Measurements from ENCODE around the gene LARGE2. TPM values are rescaled to one million over a fixed set of nuclear protein-coding genes. Genes with fewer than 3 reads are reported as not detected.

Gene LARGE2
- total RNA-seq, 1 experiment from 2014 or later, result 124 TPM

GRCh38 chr11:45885921-45886721 lies 36.3 kb upstream of the LARGE2 start (continued):
- 0 out of 2 replicates have a peak, but pooled peaks have one; percentile 21 for TF ChIP-seq ARID4B (CRISPR knock-in tag; IDR thresholded peaks at IDR 0.05; ENCODE audit: borderline replicate concordance)
- no peak for TF ChIP-seq SP1 (CRISPR knock-in tag; conservative IDR thresholded peaks at IDR 0.05)
- TF ChIP-seq FOXP1 (CRISPR knock-in tag; IDR thresholded peaks at IDR 0.05; ENCODE audit: borderline replicate concordance), result 0 out of 2 replicates have a peak, but pooled peaks have one; percentile 11
- TF ChIP-seq ZNF121 (CRISPR knock-in tag; IDR thresholded peaks at IDR 0.05), result no peak
- no peak for TF ChIP-seq NR1H2 (CRISPR knock-in tag; IDR thresholded peaks at IDR 0.05)
- TF ChIP-seq, protein P1, sequence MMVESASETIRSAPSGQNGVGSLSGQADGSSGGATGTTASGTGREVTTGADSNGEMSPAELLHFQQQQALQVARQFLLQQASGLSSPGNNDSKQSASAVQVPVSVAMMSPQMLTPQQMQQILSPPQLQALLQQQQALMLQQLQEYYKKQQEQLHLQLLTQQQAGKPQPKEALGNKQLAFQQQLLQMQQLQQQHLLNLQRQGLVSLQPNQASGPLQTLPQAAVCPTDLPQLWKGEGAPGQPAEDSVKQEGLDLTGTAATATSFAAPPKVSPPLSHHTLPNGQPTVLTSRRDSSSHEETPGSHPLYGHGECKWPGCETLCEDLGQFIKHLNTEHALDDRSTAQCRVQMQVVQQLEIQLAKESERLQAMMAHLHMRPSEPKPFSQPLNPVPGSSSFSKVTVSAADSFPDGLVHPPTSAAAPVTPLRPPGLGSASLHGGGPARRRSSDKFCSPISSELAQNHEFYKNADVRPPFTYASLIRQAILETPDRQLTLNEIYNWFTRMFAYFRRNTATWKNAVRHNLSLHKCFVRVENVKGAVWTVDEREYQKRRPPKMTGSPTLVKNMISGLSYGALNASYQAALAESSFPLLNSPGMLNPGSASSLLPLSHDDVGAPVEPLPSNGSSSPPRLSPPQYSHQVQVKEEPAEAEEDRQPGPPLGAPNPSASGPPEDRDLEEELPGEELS (CRISPR knock-in tag; IDR thresholded peaks at IDR 0.05), result no peak
- TF ChIP-seq ZNF416 (CRISPR knock-in tag; IDR thresholded peaks at IDR 0.05), result no peak
- no peak for TF ChIP-seq IRF2 (CRISPR knock-in tag; IDR thresholded peaks at IDR 0.05; ENCODE audit: borderline replicate concordance, low read depth)

DNA sequence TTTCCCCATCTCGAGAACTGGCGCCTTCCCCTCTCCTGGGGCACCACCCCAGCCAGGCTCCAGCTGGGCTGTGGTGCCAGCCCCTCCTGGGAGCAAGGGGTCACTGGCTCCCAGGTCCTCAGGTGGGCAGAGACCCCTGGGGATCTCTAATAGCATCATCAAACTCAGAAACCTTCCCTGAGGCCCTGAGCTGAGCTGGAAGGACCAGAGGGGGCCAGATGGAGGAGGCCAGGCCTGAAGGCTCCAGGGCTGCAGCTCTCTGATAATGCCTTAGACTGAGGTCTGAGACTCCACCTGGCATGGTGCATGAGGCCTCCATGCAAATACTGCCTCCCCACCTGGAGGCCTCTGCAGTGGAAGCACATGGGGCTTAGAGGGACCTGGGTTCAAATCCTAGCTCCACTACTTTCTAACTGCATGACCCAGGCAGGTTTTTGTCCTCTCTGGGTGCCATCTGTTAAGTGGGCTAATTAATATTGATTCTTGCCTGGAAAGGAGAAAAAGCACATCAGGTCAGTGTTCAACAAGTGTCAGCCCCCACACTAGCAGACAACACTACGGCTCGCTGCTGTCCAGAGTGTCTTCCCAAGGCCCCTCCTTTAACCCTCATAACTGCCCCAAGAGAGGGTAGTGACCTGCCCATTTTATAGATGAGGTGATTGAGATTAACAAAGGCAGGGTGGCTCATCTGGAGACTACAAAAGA lies 35.5 kb upstream of the LARGE2 start:
- no peak overlapping the region for H3K27ac Mint-ChIP-seq
- no peaks in the 10 kb centered on the region for H3K4me1 Mint-ChIP-seq
- ATAC-seq (no peak), DNase-seq (ENCODE audit: low spot score) (no peak)
- no peaks in the 10 kb centered on the region for H3K9me3 Mint-ChIP-seq
- H3K4me3 Mint-ChIP-seq, result peak overlapping the region; percentile 70
- CTCF ChIA-PET, result interaction anchor here (1.2 to 2.7 kb wide), 2 partner anchors 15 to 78 kb away, joined by 3 to 13 read pairs; no protein-coding TSS in a partner anchor
- peaks cover 7% of the 10 kb centered on the region; the same call in 1 of the 2 replicates for H3K27me3 Mint-ChIP-seq (ENCODE audit: low read depth)
- H3K36me3 Mint-ChIP-seq, result no peaks in the 10 kb centered on the region
- POLR2A ChIA-PET, result interaction anchor here (1.3 kb wide), 1 partner anchor 10 kb away, joined by 3 read pairs; no protein-coding TSS in a partner anchor
- TF ChIP-seq, protein P2, sequence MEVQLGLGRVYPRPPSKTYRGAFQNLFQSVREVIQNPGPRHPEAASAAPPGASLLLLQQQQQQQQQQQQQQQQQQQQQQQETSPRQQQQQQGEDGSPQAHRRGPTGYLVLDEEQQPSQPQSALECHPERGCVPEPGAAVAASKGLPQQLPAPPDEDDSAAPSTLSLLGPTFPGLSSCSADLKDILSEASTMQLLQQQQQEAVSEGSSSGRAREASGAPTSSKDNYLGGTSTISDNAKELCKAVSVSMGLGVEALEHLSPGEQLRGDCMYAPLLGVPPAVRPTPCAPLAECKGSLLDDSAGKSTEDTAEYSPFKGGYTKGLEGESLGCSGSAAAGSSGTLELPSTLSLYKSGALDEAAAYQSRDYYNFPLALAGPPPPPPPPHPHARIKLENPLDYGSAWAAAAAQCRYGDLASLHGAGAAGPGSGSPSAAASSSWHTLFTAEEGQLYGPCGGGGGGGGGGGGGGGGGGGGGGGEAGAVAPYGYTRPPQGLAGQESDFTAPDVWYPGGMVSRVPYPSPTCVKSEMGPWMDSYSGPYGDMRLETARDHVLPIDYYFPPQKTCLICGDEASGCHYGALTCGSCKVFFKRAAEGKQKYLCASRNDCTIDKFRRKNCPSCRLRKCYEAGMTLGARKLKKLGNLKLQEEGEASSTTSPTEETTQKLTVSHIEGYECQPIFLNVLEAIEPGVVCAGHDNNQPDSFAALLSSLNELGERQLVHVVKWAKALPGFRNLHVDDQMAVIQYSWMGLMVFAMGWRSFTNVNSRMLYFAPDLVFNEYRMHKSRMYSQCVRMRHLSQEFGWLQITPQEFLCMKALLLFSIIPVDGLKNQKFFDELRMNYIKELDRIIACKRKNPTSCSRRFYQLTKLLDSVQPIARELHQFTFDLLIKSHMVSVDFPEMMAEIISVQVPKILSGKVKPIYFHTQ (CRISPR knock-in tag; IDR thresholded peaks at IDR 0.05), result no peak
- TF ChIP-seq, protein P3, sequence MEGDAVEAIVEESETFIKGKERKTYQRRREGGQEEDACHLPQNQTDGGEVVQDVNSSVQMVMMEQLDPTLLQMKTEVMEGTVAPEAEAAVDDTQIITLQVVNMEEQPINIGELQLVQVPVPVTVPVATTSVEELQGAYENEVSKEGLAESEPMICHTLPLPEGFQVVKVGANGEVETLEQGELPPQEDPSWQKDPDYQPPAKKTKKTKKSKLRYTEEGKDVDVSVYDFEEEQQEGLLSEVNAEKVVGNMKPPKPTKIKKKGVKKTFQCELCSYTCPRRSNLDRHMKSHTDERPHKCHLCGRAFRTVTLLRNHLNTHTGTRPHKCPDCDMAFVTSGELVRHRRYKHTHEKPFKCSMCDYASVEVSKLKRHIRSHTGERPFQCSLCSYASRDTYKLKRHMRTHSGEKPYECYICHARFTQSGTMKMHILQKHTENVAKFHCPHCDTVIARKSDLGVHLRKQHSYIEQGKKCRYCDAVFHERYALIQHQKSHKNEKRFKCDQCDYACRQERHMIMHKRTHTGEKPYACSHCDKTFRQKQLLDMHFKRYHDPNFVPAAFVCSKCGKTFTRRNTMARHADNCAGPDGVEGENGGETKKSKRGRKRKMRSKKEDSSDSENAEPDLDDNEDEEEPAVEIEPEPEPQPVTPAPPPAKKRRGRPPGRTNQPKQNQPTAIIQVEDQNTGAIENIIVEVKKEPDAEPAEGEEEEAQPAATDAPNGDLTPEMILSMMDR (IDR thresholded peaks at IDR 0.05), result no peak
- TF ChIP-seq PRRX2 (CRISPR knock-in tag; IDR thresholded peaks at IDR 0.05) (no peak), OVOL2 (CRISPR knock-in tag; IDR thresholded peaks at IDR 0.05; ENCODE audit: borderline replicate concordance) (no peak), ATF1 (CRISPR knock-in tag; IDR thresholded peaks at IDR 0.05) (no peak), TCF7 (CRISPR knock-in tag; IDR thresholded peaks at IDR 0.05; ENCODE audit: low read depth) (no peak), FOXJ3 (CRISPR knock-in tag; IDR thresholded peaks at IDR 0.05; ENCODE audit: borderline replicate concordance) (no peak), ZBTB43 (CRISPR knock-in tag; IDR thresholded peaks at IDR 0.05) (no peak), TEAD1 (CRISPR knock-in tag; IDR thresholded peaks at IDR 0.05) (no peak), IRF1 (CRISPR knock-in tag; IDR thresholded peaks at IDR 0.05) (no peak), TP53 (CRISPR knock-in tag; IDR thresholded peaks at IDR 0.05) (no peak), ZNF396 (CRISPR knock-in tag; IDR thresholded peaks at IDR 0.05; ENCODE audit: borderline replicate concordance) (no peak), NR3C1 (CRISPR knock-in tag; conservative IDR thresholded peaks at IDR 0.05; ENCODE audit: low read depth) (no peak), ZNF263 (CRISPR knock-in tag; IDR thresholded peaks at IDR 0.05; ENCODE audit: low read depth) (no peak)

All from WTC11 (cell line).